GM21390 (cell line): Measurements from ENCODE around the gene METAP1D.
A peak's percentile ranks its signal among the peaks of the same experiment; 100 is the strongest.

Source experiments
- ATAC-seq: cut with Tn5 transposase; IDR thresholded peaks from one replicate; pipeline ENCODE4 v1.9.1; 2021; ENCODE audit not compliant: unreplicated experiment

Gene METAP1D

DNA sequence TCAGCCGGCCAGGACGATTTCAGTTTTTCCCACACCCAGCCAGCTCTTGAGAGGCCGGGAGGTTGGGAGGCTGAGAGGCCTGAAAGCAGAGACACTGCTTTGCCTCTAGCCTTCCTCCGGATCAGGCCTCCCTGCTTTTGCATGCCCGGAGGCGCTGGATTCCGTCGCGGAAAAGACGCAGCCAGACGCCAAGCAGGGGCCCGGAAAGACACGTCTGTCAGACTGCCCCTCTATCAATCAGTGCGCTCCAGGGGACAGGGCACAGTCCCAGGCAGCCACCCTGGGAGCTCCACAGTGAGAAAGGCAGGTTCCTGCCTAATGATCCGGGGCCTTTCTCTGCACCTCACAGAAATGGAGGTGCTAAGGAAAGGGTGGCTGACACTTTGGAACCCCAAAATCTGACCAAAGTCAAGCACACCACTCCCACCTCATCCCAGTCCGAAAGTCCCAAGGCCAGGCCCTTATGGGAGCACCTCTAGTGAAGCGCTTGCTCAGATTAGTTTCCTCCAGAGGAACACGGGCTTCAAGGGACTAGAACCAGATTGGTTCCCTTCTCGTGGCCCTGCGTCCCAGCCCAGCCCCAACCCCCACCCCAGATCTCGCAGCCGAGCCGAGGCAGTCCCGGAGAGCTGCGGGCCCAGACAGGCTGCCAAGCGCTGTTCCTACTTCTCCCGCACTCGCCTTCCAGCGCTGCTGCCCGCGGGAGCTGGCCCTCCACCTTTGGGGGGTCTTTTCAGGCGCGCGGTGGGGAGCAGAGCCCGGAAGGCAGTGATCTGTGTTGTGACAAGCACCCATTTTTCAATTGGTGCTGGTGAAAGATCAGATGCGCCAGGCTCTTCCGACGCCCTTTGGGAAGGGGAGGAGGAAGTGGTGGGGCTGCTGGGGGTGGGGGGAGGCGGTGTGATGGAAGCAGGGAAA lies 90.5 kb downstream of the METAP1D start:
- no peak for ATAC-seq

DNA sequence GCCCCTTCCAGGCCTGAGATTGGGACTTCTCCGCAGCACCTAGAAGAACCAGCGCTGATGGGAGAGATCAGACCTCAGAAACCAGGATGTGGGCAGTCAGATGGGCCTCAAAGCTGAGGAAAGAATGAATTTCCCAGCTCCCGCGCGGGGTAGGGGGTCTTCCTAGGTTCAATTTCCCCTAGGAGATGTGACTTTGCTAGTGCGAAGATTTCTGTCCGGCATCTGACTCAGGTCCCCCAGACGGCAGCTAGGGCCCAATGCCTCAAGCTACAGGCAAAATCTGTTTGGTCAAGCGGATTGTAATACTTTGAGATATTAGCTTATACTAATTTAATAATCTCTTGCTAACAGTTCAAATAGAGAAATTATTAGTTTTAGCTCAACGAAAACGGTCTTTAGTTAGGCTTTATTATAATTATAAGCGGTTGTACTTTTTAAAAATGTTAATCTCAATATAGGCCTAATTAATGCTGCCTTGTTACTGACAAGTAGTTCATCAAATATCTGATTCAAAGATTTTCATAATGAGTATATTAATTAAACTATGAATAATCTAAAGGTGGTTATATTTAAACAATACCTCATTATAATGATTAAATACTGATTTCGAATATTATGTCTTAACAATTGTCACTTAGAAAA lies 91.4 kb downstream of the METAP1D start:
- no peak for ATAC-seq

- no peak for ATAC-seq
Observed at GRCh38 chr2:172091761-172092566, 92.2 kb downstream of the METAP1D start.

- ATAC-seq, result no peak
Observed at GRCh38 chr2:172092716-172093415, 93.1 kb downstream of the METAP1D start.

DNA sequence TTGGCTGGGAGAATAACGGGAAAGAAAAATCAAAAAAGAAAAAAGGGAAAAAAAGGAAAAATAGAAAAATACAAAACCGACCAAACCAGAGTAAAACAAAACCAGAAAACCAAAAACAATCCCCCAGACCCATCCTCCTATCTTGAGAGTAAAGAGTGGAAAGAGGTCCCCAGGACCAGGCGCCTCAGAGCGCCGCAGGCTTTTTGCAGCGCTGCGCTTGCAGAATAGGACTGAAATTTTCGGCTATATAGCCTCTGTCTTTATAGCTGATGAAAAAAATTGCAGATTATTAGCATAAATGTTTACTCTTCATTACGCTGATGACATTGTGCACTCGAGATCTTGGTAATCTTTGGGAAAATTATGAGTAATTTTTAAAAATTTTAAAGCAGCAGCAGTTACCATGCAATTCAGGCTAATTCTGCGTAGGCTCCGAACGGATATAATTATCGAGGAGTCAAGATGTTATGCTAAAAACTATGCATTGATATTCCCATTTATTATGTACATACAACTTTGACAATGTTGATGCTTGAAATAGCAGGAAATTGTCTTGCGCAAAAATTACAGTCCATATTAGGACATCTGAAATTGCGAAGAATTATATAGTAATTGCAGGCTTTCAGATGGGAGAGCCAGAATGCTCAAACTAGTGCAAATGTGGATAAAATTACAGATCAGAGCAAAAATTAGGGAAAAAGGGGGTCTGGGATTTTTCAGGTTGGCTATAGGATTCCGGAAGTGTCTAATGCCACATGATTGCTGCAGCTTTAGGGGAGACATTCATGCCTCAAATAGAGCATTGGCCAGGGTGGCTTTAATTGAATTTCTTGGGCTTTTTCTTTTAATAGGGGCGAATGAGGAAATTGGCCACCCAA lies 93.9 kb downstream of the METAP1D start:
- ATAC-seq, result no peak

DNA sequence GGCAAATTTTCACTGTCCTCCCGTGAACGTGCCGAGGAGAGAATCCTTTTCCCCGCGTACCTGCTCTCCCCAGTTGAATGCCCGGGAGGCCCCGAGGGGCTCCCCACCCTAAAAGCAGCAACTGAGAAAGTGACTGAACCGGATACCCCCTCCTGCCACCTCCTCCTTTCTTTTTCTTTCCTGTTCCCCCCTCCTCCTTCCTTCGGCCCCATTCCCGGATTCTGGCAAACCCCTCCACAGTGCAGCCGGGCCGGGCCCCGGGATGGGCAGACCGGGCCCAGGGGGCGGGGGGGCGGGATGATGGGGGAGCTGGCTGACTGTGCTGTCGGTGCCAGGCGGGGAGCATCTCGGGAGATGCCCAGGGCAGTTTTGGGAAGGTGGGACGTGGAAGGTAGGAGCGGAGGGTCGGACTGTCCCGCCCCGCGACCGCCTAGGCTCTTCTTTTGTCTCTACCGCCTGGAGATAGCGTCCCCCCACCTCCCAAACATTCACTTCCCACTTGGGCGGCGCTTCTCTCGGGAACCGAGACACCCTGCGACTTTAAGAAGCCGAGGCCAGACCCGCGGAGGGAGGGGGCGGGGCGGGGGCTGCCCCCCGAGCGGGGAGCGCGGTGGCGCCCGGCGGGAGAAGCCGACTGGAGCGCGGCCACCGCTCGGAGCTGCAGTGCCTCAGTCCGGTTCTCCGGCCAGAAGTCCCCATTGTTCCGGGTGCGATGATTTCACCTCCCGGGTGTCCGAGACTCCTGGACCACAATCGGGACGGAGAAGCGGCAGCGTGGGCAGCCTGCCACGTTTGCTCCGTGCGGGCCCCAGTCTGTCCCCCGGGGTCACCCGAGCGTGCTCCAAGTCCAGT lies 94.8 kb downstream of the METAP1D start:
- ATAC-seq, result no peak

DNA sequence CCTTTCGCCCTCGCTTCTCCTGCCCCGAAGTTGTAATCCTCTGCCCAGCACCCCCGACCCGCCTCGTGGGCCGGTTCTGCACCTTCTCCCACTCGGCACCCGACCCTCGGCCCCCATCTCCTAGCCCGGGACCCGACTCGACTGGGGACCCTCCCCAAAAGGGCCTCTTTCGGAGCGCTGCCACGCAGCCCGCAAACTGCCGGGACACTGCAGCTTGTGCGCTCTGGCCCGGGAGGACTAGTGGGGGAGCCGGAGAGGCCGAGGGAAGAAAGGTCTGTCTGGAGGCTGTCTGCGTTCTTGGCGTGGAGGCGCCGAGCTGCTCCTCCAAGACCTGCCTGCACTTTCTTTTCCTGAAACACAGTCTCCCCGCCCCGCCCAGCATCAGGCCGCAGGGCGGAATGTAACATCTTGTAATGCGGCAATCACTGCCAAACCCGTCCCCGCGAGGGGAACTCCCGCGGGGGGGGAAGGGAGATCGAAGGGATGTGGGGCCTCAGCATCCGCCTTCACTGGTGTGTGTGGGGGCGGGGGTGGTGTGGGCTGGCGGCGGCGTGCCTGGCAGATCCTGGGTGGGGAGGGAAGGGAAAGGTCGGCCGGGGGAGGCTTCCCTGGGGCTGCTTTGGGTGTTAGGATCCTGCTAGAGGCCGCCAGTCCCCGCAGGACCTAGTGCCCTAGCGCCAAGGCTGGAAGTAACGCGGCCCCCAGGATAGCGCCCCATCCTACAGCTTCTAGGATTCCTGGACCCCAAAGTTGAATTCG lies 95.6 kb downstream of the METAP1D start:
- ATAC-seq, result peak; percentile 37

GRCh38 chr2:172095905-172096625 lies 96.3 kb downstream of the METAP1D start:
- ATAC-seq, result no peak

- ATAC-seq, result no peak
Observed at GRCh38 chr2:172096626-172097547, 97.1 kb downstream of the METAP1D start.

GRCh38 chr2:172097557-172098131 lies 97.9 kb downstream of the METAP1D start:
- no peak for ATAC-seq

DNA sequence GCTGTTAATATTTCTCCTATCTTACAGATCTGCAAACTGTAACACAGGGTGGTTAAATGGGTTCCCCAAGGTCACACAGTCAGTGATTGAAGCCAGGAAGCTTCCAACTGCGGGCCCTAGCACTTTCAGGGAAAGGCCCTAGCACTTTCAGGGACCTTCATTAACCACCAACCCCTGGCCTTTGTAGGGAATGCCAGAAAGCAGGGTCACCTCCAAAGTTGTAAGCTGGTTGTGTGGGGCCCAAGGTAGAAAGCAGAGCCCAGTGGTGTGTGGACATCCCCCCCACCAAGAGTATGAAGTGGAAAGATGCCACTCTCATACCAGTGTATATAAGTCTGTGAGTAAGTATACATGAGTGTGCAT lies 98.5 kb downstream of the METAP1D start:
- ATAC-seq, result no peak

GRCh38 chr2:172098650-172099471 lies 99.1 kb downstream of the METAP1D start:
- no peak for ATAC-seq

DNA sequence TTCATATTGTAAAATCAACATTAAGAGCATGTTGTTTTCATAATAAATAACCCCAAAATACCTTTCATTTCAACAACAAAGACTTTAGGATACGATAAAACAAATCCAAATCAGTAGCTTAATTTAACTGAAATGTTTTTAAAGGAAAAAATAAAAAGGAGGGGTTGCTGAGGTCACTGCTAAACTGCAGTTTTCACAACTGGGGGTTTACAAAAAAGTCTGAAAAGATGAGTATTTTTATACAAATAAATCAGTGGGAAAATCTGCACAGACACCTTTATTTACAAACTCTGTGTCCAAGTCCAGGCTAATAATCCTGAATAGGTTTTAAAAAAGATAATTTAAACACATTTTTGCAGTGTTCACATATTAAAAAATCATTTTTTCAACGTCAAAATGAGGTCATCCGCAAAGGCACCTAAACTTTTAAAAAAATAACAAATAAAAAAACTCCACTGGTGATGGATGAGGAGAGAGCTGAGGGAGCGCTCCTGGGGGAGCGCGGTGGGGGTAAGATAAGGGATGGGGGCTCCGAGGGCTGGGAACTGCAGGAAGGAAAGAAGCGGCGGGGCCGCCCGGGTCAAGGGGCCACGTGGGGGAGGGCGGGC lies 99.8 kb downstream of the METAP1D start:
- ATAC-seq, result no peak

- no peak for ATAC-seq
Observed at GRCh38 chr2:172100080-172100934, 100.6 kb downstream of the METAP1D start.
